ENCODE measurements around the gene MTO1. TPM values are rescaled to one million over a fixed set of nuclear protein-coding genes. Genes with fewer than 3 reads are reported as not detected.

Gene MTO1
- total and polyA plus RNA-seq, 2 of the 4 experiments (the other 2 are of a cell fraction): 15.0 to 39.8 TPM

- BruUV-seq (replicated peaks): no TSS peak
- H3K9me1 ChIP-seq (ENCODE audit: insufficient read depth, low read length): no peaks in the 10 kb centered on the region
- DNase-seq: peak; percentile 78
- H4K8ac ChIP-seq (ENCODE audit: low read depth in 2 of 2, low read length in 2 of 2): peak overlapping the region; percentile 79 to 95
- H2BK15ac ChIP-seq (ENCODE audit: low read depth, low read length): no peak overlapping the region
- peak overlapping the region; percentile 99 for H3K9ac ChIP-seq (ENCODE audit: low read depth, low read length)
- H3K23ac ChIP-seq (ENCODE audit: low read depth, low read length): peak overlapping the region; percentile 99
- WGBS, 2 experiments (ENCODE audit: extremely low coverage in 2 of 2, insufficient read length in 1 of 2): 0% methylated on average over 45 of the region's 56 CpGs; no CpG with 5 or more reads in 1 of the 2 experiments
- no peak overlapping the region for H2BK20ac ChIP-seq (ENCODE audit: low read depth, low read length)
- intact Hi-C loops (cut with micrococcal nuclease) (loop anchor here (2.0 kb wide), 1 partner anchor 133 kb away; the partner anchor contains the start of gene SLC17A5), dilution Hi-C loops (cut with HindIII; ENCODE audit: low sequenced_read_pairs, unreplicated experiment) (no loop called here), in situ Hi-C loops (cut with MboI; ENCODE audit: low sequenced_read_pairs) (loop anchor here (5.0 kb wide), 1 partner anchor 62 kb away; no protein-coding TSS in a partner anchor)
- no peak overlapping the region for H2AFZ ChIP-seq (replicated peaks; ENCODE audit: low read length, poor library complexity)
- peak overlapping the region; percentile 99 for H3K14ac ChIP-seq (replicated peaks; ENCODE audit: low read depth, low read length)
- H3K9me3 ChIP-seq (ENCODE audit: control insufficient read depth, insufficient read depth, low read length): no peaks in the 10 kb centered on the region
- H3K18ac ChIP-seq (ENCODE audit: low read depth, low read length): peak overlapping the region; percentile 87
- peaks cover 43% of the 10 kb centered on the region for H3K36me3 ChIP-seq (ENCODE audit: control insufficient read depth, insufficient read depth, low read length)
- CTCF ChIA-PET: interaction anchor here (0.8 to 1.7 kb wide), 3 partner anchors 60 to 91 kb away, joined by 3 read pairs; no protein-coding TSS in a partner anchor
- peak overlapping the region; percentile 96 for H2AK5ac ChIP-seq (ENCODE audit: low read depth, low read length)
- H3K4me2 ChIP-seq (ENCODE audit: low read depth, low read length): peak overlapping the region; percentile 87
- H2AK9ac ChIP-seq (replicated peaks; ENCODE audit: low read depth, low read length, poor library complexity): peak overlapping the region; percentile 86
- H2BK5ac ChIP-seq (ENCODE audit: low read depth, low read length, poor library complexity, severe bottlenecking): peak overlapping the region; percentile 94
- peak overlapping the region; percentile 96 for H4K91ac ChIP-seq (ENCODE audit: insufficient read depth, low read depth, low read length)
- H2BK120ac ChIP-seq (ENCODE audit: low read depth, low read length): 0 out of 2 replicates have a peak overlapping the region, but pooled peaks have one; percentile 39
- peaks cover 56% of the 10 kb centered on the region for H4K20me1 ChIP-seq (ENCODE audit: insufficient read depth, low read length)
- H3K27ac ChIP-seq (ENCODE audit: insufficient read depth, low read length): peak overlapping the region; percentile 96
- H3K56ac ChIP-seq (ENCODE audit: extremely low read depth, insufficient read depth, low read length): peak overlapping the region; percentile 96
- POLR2A ChIA-PET (ENCODE audit: unreplicated experiment): interaction anchor here (0.7 to 3.2 kb wide), 7 partner anchors 46 to 133 kb away, joined by 3 to 35 read pairs (median 4); partner anchors contain the start of gene SLC17A5
- ATAC-seq (ENCODE audit: low read depth): peak; percentile 4
- no peaks in the 10 kb centered on the region for H3K27me3 ChIP-seq (ENCODE audit: control insufficient read depth, insufficient read depth, low read length)
- H3K4me3 ChIP-seq (ENCODE audit: insufficient read depth, low read depth, low read length): peak overlapping the region; percentile 84
- peaks cover 6% of the 10 kb centered on the region for H3K4me1 ChIP-seq (ENCODE audit: control insufficient read depth, insufficient read depth, low read length)
- H3K79me1 ChIP-seq (ENCODE audit: low read depth in 1 of 2, low read length in 2 of 2): peaks cover 9 to 39% of the 10 kb centered on the region in 2 experiments; a peak in 2 of 4 replicates
- H3K4ac ChIP-seq (ENCODE audit: low read depth, low read length): peak overlapping the region; percentile 97
- H4K5ac ChIP-seq (ENCODE audit: low read depth, low read length): peak overlapping the region; percentile 76
- TF ChIP-seq ELK1 (IDR thresholded peaks at IDR 0.05; ENCODE audit: borderline replicate concordance, low read depth, low read length): no peak
- TF ChIP-seq SMC3 (IDR thresholded peaks at IDR 0.05; ENCODE audit: low read depth, low read length): no peak; the same call in 1 of the 2 replicates
- no peak for TF ChIP-seq RCOR1 (IDR thresholded peaks at IDR 0.05; ENCODE audit: insufficient replicate concordance, low read length)
- TF ChIP-seq MAZ (IDR thresholded peaks at IDR 0.05; ENCODE audit: borderline replicate concordance, low read depth, low read length): peak; percentile 6; the same call in 1 of the 2 replicates
- peak; percentile 40; the same call in 1 of the 2 replicates for TF ChIP-seq USF2 (IDR thresholded peaks at IDR 0.05; ENCODE audit: low read depth, low read length)
- TF ChIP-seq CHD1 (IDR thresholded peaks at IDR 0.05; ENCODE audit: low read depth, low read length): no peak
- TF ChIP-seq BHLHE40 (IDR thresholded peaks at IDR 0.05; ENCODE audit: low read depth, low read length): no peak; the same call in 1 of the 2 replicates
- TF ChIP-seq POLR2A (IDR thresholded peaks at IDR 0.05; ENCODE audit: low read depth, low read length): no peak; the same call in 1 of the 2 replicates
- no peak for TF ChIP-seq RFX5 (IDR thresholded peaks at IDR 0.05; ENCODE audit: low read depth, low read length)
- TF ChIP-seq FOS (IDR thresholded peaks at IDR 0.05; ENCODE audit: low read depth, low read length): peak; percentile 24; the same call in 1 of the 2 replicates
- TF ChIP-seq MXI1 (IDR thresholded peaks at IDR 0.05; ENCODE audit: borderline replicate concordance, low read depth, low read length): peak; percentile 15; the same call in 1 of the 2 replicates
- TF ChIP-seq RAD21 (IDR thresholded peaks at IDR 0.05; ENCODE audit: low read length): no peak
- peak; percentile 47; the same call in 1 of the 2 replicates for TF ChIP-seq CEBPB (IDR thresholded peaks at IDR 0.05; ENCODE audit: low read depth, low read length)
Measured at GRCh38 chr6:73519926-73520687, 58.6 kb downstream of the MTO1 start.

Data from IMR-90 (cell line).